ENCODE data around the gene IL5RA. TPM values are rescaled to one million over a fixed set of nuclear protein-coding genes. Genes with fewer than 3 reads are reported as not detected.

IL5RA gene
- total and polyA plus RNA-seq, 10 of the 15 experiments (the other 5 are each of a cell fraction or from before 2014, with no cell fraction given), result 0.04 to 0.53 (median 0.14) TPM; not detected in 6

DNA sequence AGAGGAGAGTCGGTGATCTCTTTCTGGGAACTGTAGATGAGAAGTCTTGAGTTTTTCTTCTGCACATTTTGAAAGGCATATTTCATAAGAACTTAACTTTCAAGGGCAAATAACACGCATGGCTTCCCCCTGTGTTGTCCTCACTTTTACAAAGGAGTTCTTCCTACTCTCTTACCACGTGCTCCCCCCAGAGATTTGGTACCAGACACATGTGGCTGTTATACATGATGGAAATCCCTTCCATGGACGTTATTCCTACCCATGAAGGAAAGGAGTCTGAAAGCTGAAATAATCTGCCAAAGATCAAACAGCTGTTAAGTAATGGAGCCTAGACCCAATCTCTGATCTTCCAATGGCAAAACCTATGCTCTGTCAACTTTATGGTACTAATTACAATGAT, 4.4 kb downstream of the IL5RA start:
- H4K20me1 ChIP-seq (ENCODE audit: control insufficient read depth, insufficient read depth), result no peaks in the 10 kb centered on the region
- no peak overlapping the region for H3K9ac ChIP-seq (ENCODE audit: control insufficient read depth, insufficient read depth, low read length)
- in situ Hi-C loops (cut with MboI), result no loop called here
- ATAC-seq, result no peak
- ChIA-PET SMC1A (ENCODE audit: uncharacterized antibody, unreplicated experiment) (no interaction called here), RAD21 (ENCODE audit: unreplicated experiment) (no interaction called here), POLR2A (no interaction called here), CTCF (interaction anchor here (0.7 kb wide), 1 partner anchor 978 kb away, joined by 3 read pairs; no protein-coding TSS in a partner anchor)
- BruUV-seq (replicated peaks), result no TSS peak
- peaks cover 44% of the 10 kb centered on the region for H3K4me1 ChIP-seq (ENCODE audit: control insufficient read depth, insufficient read depth, low read length)
- no peak overlapping the region for H3K27ac ChIP-seq (ENCODE audit: control insufficient read depth, insufficient read depth)
- no peak overlapping the region for H3K4me2 ChIP-seq (ENCODE audit: control insufficient read depth, insufficient read depth)
- intact Hi-C loops (cut with micrococcal nuclease; ENCODE audit: unreplicated experiment), result no loop called here
- H3K9me3 ChIP-seq (replicated peaks; ENCODE audit: control insufficient read depth, insufficient read depth, low read length), result no peaks in the 10 kb centered on the region
- no peak overlapping the region for H2AFZ ChIP-seq (ENCODE audit: control insufficient read depth, low read depth, low read length)
- H3K27me3 ChIP-seq (replicated peaks in 1 of 2; ENCODE audit: control insufficient read depth in 2 of 2, insufficient read depth in 2 of 2, low read length in 1 of 2), result no peaks in the 10 kb centered on the region
- no peak for DNase-seq (ENCODE audit: low read depth, low spot score)
- no peaks in the 10 kb centered on the region for H3K79me2 ChIP-seq (ENCODE audit: control insufficient read depth, insufficient read depth, low read length)
- TF ChIP-seq DPF2 (IDR thresholded peaks at IDR 0.05), result no peak
- no peak for TF ChIP-seq SREBF1 (IDR thresholded peaks at IDR 0.05; ENCODE audit: low read length)
- no peak for TF ChIP-seq MYC (IDR thresholded peaks at IDR 0.05; ENCODE audit: insufficient read depth, insufficient read length, insufficient replicate concordance, low read length, severe bottlenecking)
- no peak for TF ChIP-seq STAT3 (IDR thresholded peaks at IDR 0.05; ENCODE audit: low read depth, low read length)
- no peak for TF ChIP-seq PAX5 (IDR thresholded peaks at IDR 0.05; ENCODE audit: borderline replicate concordance, low read depth, low read length)
- no peak for TF ChIP-seq EED (IDR thresholded peaks at IDR 0.05; ENCODE audit: low read depth)
- TF ChIP-seq GABPA (IDR thresholded peaks at IDR 0.05; ENCODE audit: low read depth), result no peak
- no peak for TF ChIP-seq BACH1 (IDR thresholded peaks at IDR 0.05; ENCODE audit: borderline replicate concordance)
- TF ChIP-seq ZNF207 (IDR thresholded peaks at IDR 0.05; ENCODE audit: borderline replicate concordance), result no peak
- no peaks in the 10 kb centered on the region for H3K36me3 ChIP-seq (ENCODE audit: control insufficient read depth in 2 of 2, insufficient read depth in 2 of 2, low read length in 1 of 2)
- 49% methylated on average over 4 of the region's 4 CpGs for WGBS (ENCODE audit: insufficient coverage, insufficient replicate concordance, low lambda C conversion rate, missing lambda C conversion rate)
- no peak overlapping the region for H3K4me3 ChIP-seq
- FAIRE-seq, result no peak

DNA sequence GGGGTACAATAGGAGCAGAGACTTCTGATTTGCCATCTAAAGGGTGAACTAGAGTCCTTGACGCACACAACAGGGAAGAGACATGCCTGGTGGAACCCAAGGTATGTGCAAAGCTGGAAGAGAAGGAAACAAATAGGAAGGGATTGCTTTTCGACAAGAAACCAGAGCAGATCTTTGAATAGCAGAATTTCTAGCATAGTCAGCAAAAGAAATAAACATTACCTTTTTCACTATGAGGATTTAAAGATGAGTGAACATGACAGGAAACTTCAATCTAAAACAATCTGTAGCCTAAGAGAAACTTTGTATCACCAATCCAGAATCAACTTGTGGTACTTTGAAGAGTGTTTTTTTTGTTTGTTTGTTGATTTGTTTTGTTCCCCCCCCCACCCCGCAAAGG, 4.9 kb downstream of the IL5RA start:
- in situ Hi-C loops (cut with MboI), result no loop called here
- POLR2A ChIA-PET, result no interaction called here
- TF ChIP-seq SMC3 (IDR thresholded peaks at IDR 0.05; ENCODE audit: borderline replicate concordance, low read length), result no peak
- no peak for TF ChIP-seq SP1 (IDR thresholded peaks at IDR 0.05; ENCODE audit: low read depth, low read length)
- TF ChIP-seq GATAD2B (conservative IDR thresholded peaks at IDR 0.05; ENCODE audit: low read depth), result no peak
- TF ChIP-seq, protein P1, sequence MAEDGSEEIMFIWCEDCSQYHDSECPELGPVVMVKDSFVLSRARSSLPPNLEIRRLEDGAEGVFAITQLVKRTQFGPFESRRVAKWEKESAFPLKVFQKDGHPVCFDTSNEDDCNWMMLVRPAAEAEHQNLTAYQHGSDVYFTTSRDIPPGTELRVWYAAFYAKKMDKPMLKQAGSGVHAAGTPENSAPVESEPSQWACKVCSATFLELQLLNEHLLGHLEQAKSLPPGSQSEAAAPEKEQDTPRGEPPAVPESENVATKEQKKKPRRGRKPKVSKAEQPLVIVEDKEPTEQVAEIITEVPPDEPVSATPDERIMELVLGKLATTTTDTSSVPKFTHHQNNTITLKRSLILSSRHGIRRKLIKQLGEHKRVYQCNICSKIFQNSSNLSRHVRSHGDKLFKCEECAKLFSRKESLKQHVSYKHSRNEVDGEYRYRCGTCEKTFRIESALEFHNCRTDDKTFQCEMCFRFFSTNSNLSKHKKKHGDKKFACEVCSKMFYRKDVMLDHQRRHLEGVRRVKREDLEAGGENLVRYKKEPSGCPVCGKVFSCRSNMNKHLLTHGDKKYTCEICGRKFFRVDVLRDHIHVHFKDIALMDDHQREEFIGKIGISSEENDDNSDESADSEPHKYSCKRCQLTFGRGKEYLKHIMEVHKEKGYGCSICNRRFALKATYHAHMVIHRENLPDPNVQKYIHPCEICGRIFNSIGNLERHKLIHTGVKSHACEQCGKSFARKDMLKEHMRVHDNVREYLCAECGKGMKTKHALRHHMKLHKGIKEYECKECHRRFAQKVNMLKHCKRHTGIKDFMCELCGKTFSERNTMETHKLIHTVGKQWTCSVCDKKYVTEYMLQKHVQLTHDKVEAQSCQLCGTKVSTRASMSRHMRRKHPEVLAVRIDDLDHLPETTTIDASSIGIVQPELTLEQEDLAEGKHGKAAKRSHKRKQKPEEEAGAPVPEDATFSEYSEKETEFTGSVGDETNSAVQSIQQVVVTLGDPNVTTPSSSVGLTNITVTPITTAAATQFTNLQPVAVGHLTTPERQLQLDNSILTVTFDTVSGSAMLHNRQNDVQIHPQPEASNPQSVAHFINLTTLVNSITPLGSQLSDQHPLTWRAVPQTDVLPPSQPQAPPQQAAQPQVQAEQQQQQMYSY (CRISPR knock-in tag; IDR thresholded peaks at IDR 0.05), result no peak
- no peak for TF ChIP-seq NFXL1 (IDR thresholded peaks at IDR 0.05; ENCODE audit: borderline replicate concordance)
- TF ChIP-seq RAD51 (IDR thresholded peaks at IDR 0.05), result no peak
- TF ChIP-seq SMAD1 (IDR thresholded peaks at IDR 0.05; ENCODE audit: low read depth, partially characterized antibody), result no peak
- no peak for TF ChIP-seq TCF7 (IDR thresholded peaks at IDR 0.05; ENCODE audit: borderline replicate concordance)

More for the DNA sequence above, 4.9 kb downstream of the IL5RA start:
- no peak overlapping the region for H3K4me2 ChIP-seq (ENCODE audit: control insufficient read depth, insufficient read depth)
- 69% methylated on average over 3 of the region's 3 CpGs for WGBS (ENCODE audit: insufficient coverage, insufficient replicate concordance, low lambda C conversion rate, missing lambda C conversion rate)
- no peaks in the 10 kb centered on the region for H3K79me2 ChIP-seq (ENCODE audit: control insufficient read depth, insufficient read depth, low read length)
- no peaks in the 10 kb centered on the region for H3K9me3 ChIP-seq (replicated peaks; ENCODE audit: control insufficient read depth, insufficient read depth, low read length)
- no peaks in the 10 kb centered on the region for H4K20me1 ChIP-seq (ENCODE audit: control insufficient read depth, insufficient read depth)
- no peaks in the 10 kb centered on the region for H3K27me3 ChIP-seq (replicated peaks in 1 of 2; ENCODE audit: control insufficient read depth in 2 of 2, insufficient read depth in 2 of 2, low read length in 1 of 2)
- ChIA-PET RAD21 (ENCODE audit: unreplicated experiment) (no interaction called here), CTCF (no interaction called here), SMC1A (ENCODE audit: uncharacterized antibody, unreplicated experiment) (no interaction called here)
- intact Hi-C loops (cut with micrococcal nuclease; ENCODE audit: unreplicated experiment), result no loop called here
- no peaks in the 10 kb centered on the region for H3K36me3 ChIP-seq (ENCODE audit: control insufficient read depth in 2 of 2, insufficient read depth in 2 of 2, low read length in 1 of 2)
- DNase-seq (ENCODE audit: low read depth, low spot score), result no peak
- H3K4me3 ChIP-seq, result no peak overlapping the region
- no peak overlapping the region for H3K9ac ChIP-seq (ENCODE audit: control insufficient read depth, insufficient read depth, low read length)
- H3K4me1 ChIP-seq (ENCODE audit: control insufficient read depth, insufficient read depth, low read length), result peaks cover 43% of the 10 kb centered on the region
- FAIRE-seq, result no peak
- no peak overlapping the region for H3K27ac ChIP-seq (ENCODE audit: control insufficient read depth, insufficient read depth)
- H2AFZ ChIP-seq (ENCODE audit: control insufficient read depth, low read depth, low read length), result no peak overlapping the region
- ATAC-seq, result no peak
- no TSS peak for BruUV-seq (replicated peaks)

Measured in GM12878 (cell line).